GM23338 (cell line): ENCODE measurements around the gene SLC6A3. TPM values are rescaled to one million over a fixed set of nuclear protein-coding genes. Genes with fewer than 3 reads are reported as not detected.

Experiments
- ATAC-seq: fragments of 200-7000 bp; cut with Tn5 transposase; 3 replicates; pipeline ENCODE4 v1.9.1; 2020
- DNase-seq: peaks from one replicate; pipeline ENCODE4 v3.0.0-alpha.2; 2015; ENCODE audit warnings: low spot score
- H2AFZ ChIP-seq: fragments of 200-600 bp; sonication (generic); 2 replicates; pipeline ENCODE4 v1.8.0; 2016; ENCODE audit warnings: antibody characterized with exemption, mild to moderate bottlenecking, moderate library complexity
- H3F3A ChIP-seq: fragments of 200-600 bp; sonication (generic); replicated peaks from 2 replicates; pipeline ENCODE4 v1.8.0; 2017; ENCODE audit warnings: antibody characterized with exemption, mixed run types, low read depth
- H3K27ac ChIP-seq: fragments of 200-600 bp; sonication (generic); 2 replicates; pipeline ENCODE4 v1.6.1; 2016; ENCODE audit warnings: low read depth
- H3K27me3 ChIP-seq: fragments of 200-600 bp; sonication (generic); 2 replicates; pipeline ENCODE4 v1.8.0; 2016; ENCODE audit warnings: mild to moderate bottlenecking, mixed run types, moderate library complexity; ENCODE audit not compliant: insufficient read depth
- H3K36me3 ChIP-seq: fragments of 200-600 bp; sonication (generic); 2 replicates; pipeline ENCODE4 v1.8.0; 2016; ENCODE audit warnings: mild to moderate bottlenecking; ENCODE audit not compliant: insufficient read depth
- H3K4me1 ChIP-seq: fragments of 200-600 bp; sonication (generic); 2 replicates; pipeline ENCODE4 v1.8.0; 2016; ENCODE audit warnings: mild to moderate bottlenecking, moderate library complexity; ENCODE audit not compliant: insufficient read depth
- H3K4me2 ChIP-seq: fragments of 200-600 bp; sonication (generic); 2 replicates; pipeline ENCODE4 v1.7.1; 2017; ENCODE audit warnings: mixed run types
- H3K4me3 ChIP-seq: fragments of 200-600 bp; sonication (generic); 2 replicates; pipeline ENCODE4 v1.6.1; 2016; ENCODE audit warnings: mixed run types
- H3K79me2 ChIP-seq: fragments of 200-600 bp; sonication (generic); replicated peaks from 2 replicates; pipeline ENCODE4 v1.8.0; 2017; ENCODE audit warnings: mild to moderate bottlenecking; ENCODE audit not compliant: insufficient read depth
- H3K9me2 ChIP-seq: fragments of 200-600 bp; sonication (generic); 2 replicates; pipeline ENCODE4 v1.8.0; 2017; ENCODE audit not compliant: insufficient read depth
- H4K20me1 ChIP-seq: fragments of 200-600 bp; sonication (generic); replicated peaks from 2 replicates; pipeline ENCODE4 v1.8.0; 2017; ENCODE audit warnings: mild to moderate bottlenecking; ENCODE audit not compliant: insufficient read depth
- H3K27ac Mint-ChIP-seq: 2 replicates; pipeline ENCODE4 v1.8.0; 2020; ENCODE audit warnings: inconsistent platforms, mild to moderate bottlenecking, moderate library complexity, mixed read lengths
- H3K27me3 Mint-ChIP-seq: 3 replicates; pipeline ENCODE4 v1.8.0; 2022; ENCODE audit warnings: low read depth, mild to moderate bottlenecking, moderate library complexity, mixed read lengths, inconsistent platforms; ENCODE audit not compliant: insufficient read depth, poor library complexity
- H3K36me3 Mint-ChIP-seq: 3 replicates; pipeline ENCODE4 v1.8.0; 2021; ENCODE audit warnings: low read depth, mild to moderate bottlenecking, inconsistent platforms, moderate library complexity, mixed read lengths
- H3K4me1 Mint-ChIP-seq: 3 replicates; pipeline ENCODE4 v1.8.0; 2020; ENCODE audit warnings: mild to moderate bottlenecking, inconsistent platforms, mixed read lengths
- H3K4me3 Mint-ChIP-seq: 3 replicates; pipeline ENCODE4 v1.8.0; 2021; ENCODE audit warnings: moderate library complexity, mild to moderate bottlenecking, inconsistent platforms, mixed read lengths
- H3K9me3 Mint-ChIP-seq: 3 replicates; pipeline ENCODE4 v1.8.0; 2020; ENCODE audit warnings: moderate library complexity, mild to moderate bottlenecking, inconsistent platforms, mixed read lengths
- CREB1 ChIP-seq: fragments of 250-450 bp; sonication (Bioruptor Pico); IDR thresholded peaks from 2 replicates; pipeline ENCODE4 v1.5.0; 2020; ENCODE audit warnings: low read depth, mild to moderate bottlenecking, moderate library complexity
- JUNB ChIP-seq: IDR thresholded peaks from one replicate; pipeline ENCODE4 v1.6.1; 2016; ENCODE audit warnings: antibody characterized with exemption; ENCODE audit not compliant: unreplicated experiment
- STAT1 ChIP-seq: IDR thresholded peaks from one replicate; pipeline ENCODE4 v1.6.1; 2016; ENCODE audit warnings: antibody characterized with exemption; ENCODE audit not compliant: unreplicated experiment
- ZNF114 ChIP-seq: fragments of 250-450 bp; sonication (Bioruptor Pico); IDR thresholded peaks from 2 replicates; pipeline ENCODE4 v1.5.0; 2020; ENCODE audit warnings: mild to moderate bottlenecking, moderate library complexity
- polyA plus RNA-seq: library from polyadenylated mRNA; unstranded; fragments of >200 nt; fragmentation: Nextera tagmentation; extraction: Ambion mirVana; gene quantifications from 2 replicates; pipeline ENCODE4 v1.2.1, GENCODE V29; 2016
- total RNA-seq: library from RNA; depleted of rRNA; stranded (reverse); fragments of >200 nt; shearing (Covaris generic); gene quantifications from 2 replicates; pipeline ENCODE4 v1.2.3, GENCODE V29; 2014
- TF ChIP-seq, protein P1 (sequence below): fragments of 250-450 bp; sonication (Bioruptor Pico); IDR thresholded peaks from 2 replicates; pipeline ENCODE4 v1.5.0; 2020; ENCODE audit warnings: mild to moderate bottlenecking, moderate library complexity
- TF ChIP-seq, protein P2 (sequence below), 2 experiments: fragments of 200-600 bp in 1 of 2; sonication (generic) in 1 of 2; conservative IDR thresholded peaks; 2 replicates each; pipeline versions ENCODE4 v1.5.1 to v1.6.1; 2016 to 2017; ENCODE audit warnings: antibody characterized with exemption in 2 of 2, low read depth in 2 of 2, mild to moderate bottlenecking in 2 of 2, moderate library complexity in 1 of 2

The SLC6A3 gene
- total and polyA plus RNA-seq, 2 experiments from 2014 or later, result 0.76 to 1.0 TPM

DNA sequence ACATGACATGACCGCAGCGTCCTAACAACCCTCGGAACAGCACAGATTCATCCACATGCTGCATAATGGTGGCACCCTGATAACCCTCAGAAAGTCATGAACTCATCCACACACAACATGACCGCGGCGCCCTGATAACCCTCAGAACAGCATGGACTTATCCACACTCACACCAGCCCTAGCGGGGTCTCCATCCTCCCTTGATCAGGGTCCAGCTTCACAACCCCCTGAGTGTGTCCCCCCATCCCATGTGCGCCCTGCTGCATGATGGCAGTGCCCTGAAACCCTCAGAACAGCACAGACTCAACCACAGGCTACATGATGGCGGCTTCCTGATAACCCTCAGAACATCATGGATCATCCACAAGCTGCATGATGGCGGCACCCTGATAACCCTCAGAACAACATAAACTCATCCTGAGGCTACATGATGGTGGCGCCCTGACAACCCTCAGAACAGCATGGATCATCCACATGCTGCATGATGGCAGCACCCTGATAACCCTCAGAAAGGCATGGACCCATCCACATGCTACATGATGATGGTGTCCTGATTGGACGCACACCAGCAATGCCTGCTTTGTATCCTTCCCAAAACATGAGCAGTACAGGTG is 28.3 kb downstream of the SLC6A3 start (continued):
- TF ChIP-seq, protein P1, sequence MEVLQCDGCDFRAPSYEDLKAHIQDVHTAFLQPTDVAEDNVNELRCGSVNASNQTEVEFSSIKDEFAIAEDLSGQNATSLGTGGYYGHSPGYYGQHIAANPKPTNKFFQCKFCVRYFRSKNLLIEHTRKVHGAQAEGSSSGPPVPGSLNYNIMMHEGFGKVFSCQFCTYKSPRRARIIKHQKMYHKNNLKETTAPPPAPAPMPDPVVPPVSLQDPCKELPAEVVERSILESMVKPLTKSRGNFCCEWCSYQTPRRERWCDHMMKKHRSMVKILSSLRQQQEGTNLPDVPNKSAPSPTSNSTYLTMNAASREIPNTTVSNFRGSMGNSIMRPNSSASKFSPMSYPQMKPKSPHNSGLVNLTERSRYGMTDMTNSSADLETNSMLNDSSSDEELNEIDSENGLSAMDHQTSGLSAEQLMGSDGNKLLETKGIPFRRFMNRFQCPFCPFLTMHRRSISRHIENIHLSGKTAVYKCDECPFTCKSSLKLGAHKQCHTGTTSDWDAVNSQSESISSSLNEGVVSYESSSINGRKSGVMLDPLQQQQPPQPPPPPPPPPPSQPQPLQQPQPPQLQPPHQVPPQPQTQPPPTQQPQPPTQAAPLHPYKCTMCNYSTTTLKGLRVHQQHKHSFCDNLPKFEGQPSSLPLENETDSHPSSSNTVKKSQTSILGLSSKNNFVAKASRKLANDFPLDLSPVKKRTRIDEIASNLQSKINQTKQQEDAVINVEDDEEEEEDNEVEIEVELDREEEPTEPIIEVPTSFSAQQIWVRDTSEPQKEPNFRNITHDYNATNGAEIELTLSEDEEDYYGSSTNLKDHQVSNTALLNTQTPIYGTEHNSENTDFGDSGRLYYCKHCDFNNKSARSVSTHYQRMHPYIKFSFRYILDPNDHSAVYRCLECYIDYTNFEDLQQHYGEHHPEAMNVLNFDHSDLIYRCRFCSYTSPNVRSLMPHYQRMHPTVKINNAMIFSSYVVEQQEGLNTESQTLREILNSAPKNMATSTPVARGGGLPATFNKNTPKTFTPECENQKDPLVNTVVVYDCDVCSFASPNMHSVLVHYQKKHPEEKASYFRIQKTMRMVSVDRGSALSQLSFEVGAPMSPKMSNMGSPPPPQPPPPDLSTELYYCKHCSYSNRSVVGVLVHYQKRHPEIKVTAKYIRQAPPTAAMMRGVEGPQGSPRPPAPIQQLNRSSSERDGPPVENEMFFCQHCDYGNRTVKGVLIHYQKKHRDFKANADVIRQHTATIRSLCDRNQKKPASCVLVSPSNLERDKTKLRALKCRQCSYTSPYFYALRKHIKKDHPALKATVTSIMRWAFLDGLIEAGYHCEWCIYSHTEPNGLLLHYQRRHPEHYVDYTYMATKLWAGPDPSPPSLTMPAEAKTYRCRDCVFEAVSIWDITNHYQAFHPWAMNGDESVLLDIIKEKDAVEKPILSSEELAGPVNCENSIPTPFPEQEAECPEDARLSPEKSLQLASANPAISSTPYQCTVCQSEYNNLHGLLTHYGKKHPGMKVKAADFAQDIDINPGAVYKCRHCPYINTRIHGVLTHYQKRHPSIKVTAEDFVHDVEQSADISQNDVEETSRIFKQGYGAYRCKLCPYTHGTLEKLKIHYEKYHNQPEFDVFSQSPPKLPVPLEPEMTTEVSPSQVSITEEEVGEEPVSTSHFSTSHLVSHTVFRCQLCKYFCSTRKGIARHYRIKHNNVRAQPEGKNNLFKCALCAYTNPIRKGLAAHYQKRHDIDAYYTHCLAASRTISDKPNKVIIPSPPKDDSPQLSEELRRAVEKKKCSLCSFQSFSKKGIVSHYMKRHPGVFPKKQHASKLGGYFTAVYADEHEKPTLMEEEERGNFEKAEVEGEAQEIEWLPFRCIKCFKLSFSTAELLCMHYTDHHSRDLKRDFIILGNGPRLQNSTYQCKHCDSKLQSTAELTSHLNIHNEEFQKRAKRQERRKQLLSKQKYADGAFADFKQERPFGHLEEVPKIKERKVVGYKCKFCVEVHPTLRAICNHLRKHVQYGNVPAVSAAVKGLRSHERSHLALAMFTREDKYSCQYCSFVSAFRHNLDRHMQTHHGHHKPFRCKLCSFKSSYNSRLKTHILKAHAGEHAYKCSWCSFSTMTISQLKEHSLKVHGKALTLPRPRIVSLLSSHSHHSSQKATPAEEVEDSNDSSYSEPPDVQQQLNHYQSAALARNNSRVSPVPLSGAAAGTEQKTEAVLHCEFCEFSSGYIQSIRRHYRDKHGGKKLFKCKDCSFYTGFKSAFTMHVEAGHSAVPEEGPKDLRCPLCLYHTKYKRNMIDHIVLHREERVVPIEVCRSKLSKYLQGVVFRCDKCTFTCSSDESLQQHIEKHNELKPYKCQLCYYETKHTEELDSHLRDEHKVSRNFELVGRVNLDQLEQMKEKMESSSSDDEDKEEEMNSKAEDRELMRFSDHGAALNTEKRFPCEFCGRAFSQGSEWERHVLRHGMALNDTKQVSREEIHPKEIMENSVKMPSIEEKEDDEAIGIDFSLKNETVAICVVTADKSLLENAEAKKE, result no peak
- TF ChIP-seq, protein P2, sequence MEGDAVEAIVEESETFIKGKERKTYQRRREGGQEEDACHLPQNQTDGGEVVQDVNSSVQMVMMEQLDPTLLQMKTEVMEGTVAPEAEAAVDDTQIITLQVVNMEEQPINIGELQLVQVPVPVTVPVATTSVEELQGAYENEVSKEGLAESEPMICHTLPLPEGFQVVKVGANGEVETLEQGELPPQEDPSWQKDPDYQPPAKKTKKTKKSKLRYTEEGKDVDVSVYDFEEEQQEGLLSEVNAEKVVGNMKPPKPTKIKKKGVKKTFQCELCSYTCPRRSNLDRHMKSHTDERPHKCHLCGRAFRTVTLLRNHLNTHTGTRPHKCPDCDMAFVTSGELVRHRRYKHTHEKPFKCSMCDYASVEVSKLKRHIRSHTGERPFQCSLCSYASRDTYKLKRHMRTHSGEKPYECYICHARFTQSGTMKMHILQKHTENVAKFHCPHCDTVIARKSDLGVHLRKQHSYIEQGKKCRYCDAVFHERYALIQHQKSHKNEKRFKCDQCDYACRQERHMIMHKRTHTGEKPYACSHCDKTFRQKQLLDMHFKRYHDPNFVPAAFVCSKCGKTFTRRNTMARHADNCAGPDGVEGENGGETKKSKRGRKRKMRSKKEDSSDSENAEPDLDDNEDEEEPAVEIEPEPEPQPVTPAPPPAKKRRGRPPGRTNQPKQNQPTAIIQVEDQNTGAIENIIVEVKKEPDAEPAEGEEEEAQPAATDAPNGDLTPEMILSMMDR (conservative IDR thresholded peaks at IDR 0.05; ENCODE audit: low read depth in 2 of 2), result no peak
- no peak for TF ChIP-seq CREB1 (CRISPR knock-in tag)
- no peak for TF ChIP-seq JUNB

DNA sequence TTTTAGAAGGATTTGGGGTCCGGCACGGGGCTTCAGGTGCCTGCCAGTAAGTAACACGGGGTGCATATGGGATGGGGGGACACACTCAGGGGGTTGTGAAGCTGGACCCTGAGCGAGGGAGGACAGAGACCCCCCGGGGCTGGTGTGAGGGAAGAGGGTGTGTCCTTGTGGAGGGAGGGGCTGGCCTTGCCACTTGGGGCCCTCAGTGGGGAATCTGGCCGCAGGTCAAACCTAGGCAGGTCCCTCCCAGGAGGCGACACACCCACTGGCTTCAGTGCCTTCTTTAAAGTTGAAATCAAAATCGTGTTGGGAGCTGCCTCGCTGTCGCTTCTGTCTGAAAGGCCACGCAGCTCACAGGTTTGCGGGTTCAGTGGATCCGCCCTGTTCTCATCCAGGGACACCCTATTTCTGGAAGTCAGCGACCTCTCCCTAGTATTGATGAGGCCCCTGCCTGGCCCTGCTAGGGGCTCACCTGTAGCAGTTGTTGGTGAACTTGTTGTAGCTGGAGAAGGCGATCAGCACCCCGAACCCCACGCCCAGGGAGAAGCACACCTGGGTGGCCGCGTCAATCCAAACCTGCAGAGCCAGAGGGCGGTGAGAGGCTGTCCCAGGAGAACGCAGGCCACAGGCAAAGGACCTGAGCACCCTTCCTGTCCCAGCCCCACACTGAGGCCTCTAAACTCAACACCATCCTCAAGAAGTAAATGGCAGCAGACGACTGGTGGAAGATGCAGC is 29.4 kb downstream of the SLC6A3 start:
- no peaks in the 10 kb centered on the region for H3K9me2 ChIP-seq
- H3K36me3 Mint-ChIP-seq, result no peaks in the 10 kb centered on the region; the same call in 2 of the 3 replicates
- H3F3A ChIP-seq, result peaks cover 4% of the 10 kb centered on the region; the same call in 1 of the 2 replicates
- H3K27me3 Mint-ChIP-seq, result peaks cover 14% of the 10 kb centered on the region
- no peak overlapping the region for H3K27ac ChIP-seq
- H3K36me3 ChIP-seq, result no peaks in the 10 kb centered on the region
- no peak for TF ChIP-seq STAT1
- TF ChIP-seq, protein P1, result no peak
- no peak for TF ChIP-seq ZNF114
- H3K4me1 ChIP-seq, result peaks cover 13% of the 10 kb centered on the region
- H2AFZ ChIP-seq, result no peak overlapping the region
- no peak overlapping the region for H3K4me3 Mint-ChIP-seq
- DNase-seq (no peak), ATAC-seq (no peak)
- peaks cover 17% of the 10 kb centered on the region for H3K4me1 Mint-ChIP-seq
- no peaks in the 10 kb centered on the region for H3K27me3 ChIP-seq
- peaks cover 2% of the 10 kb centered on the region for H3K9me3 Mint-ChIP-seq
- no peaks in the 10 kb centered on the region for H4K20me1 ChIP-seq
- H3K4me2 ChIP-seq, result no peak overlapping the region
- H3K4me3 ChIP-seq, result no peak overlapping the region
- no peak overlapping the region for H3K27ac Mint-ChIP-seq
- H3K79me2 ChIP-seq, result no peaks in the 10 kb centered on the region
